Stimulated activated CD4-positive, alpha-beta T cell treated with anti-CD3 and anti-CD28 coated beads, TNF-alpha, amount 100 ng/mL, for 48 hours (primary cell): Measurements from ENCODE around the gene FLOT2.
"Not testable (repeated sequence)": the region's sequence is repeated elsewhere in the genome, so short reads cannot be mapped to it uniquely, and the experiment has no call there.

ENCODE experiments used
- DNase-seq, 3 donors: peaks; one replicate each; pipeline ENCODE4 v3.0.0-alpha.2; 2020; ENCODE audit warnings: low read depth in 3 of 3

The FLOT2 gene

GRCh38 chr17:28873839-28874238 lies 23.7 kb downstream of the FLOT2 start:
- DNase-seq: no peak

- DNase-seq: peak in 2 of 3 donors; percentile 14 to 21
These were observed 26.4 kb downstream of the FLOT2 start for GRCh38 chr17:28871056-28871579.

- DNase-seq: no peak
These were observed 30.3 kb downstream of the FLOT2 start for GRCh38 chr17:28867276-28867675.

- DNase-seq: no peak
These were observed 31.4 kb downstream of the FLOT2 start for GRCh38 chr17:28865946-28866752.

GRCh38 chr17:28864991-28865849 lies 32.3 kb downstream of the FLOT2 start:
- no peak for DNase-seq

- DNase-seq: no peak
These were observed 33.6 kb downstream of the FLOT2 start for GRCh38 chr17:28863953-28864352.

GRCh38 chr17:28862561-28862960 lies 35.0 kb downstream of the FLOT2 start:
- no peak for DNase-seq

GRCh38 chr17:28861393-28862203 lies 35.9 kb downstream of the FLOT2 start:
- no peak for DNase-seq

GRCh38 chr17:28860363-28860808 lies 37.1 kb downstream of the FLOT2 start:
- no peak for DNase-seq

GRCh38 chr17:28858801-28859355 lies 38.7 kb downstream of the FLOT2 start:
- no peak for DNase-seq

GRCh38 chr17:28857905-28858800 lies 39.4 kb downstream of the FLOT2 start:
- no peak for DNase-seq

- no peak for DNase-seq
These were observed 41.4 kb downstream of the FLOT2 start for GRCh38 chr17:28856028-28856574.

- DNase-seq: no peak
These were observed 42.2 kb downstream of the FLOT2 start for GRCh38 chr17:28855336-28855679.

- peak; percentile 67 to 81 (median 77) for DNase-seq
These were observed 42.8 kb downstream of the FLOT2 start, which contains the start of gene ERAL1 for GRCh38 chr17:28854457-28855335. Gene ERAL1 (plus strand): TSS chr17:28855016. CDS start chr17:28855035, 19 bp downstream.

GRCh38 chr17:28853295-28853694 lies 44.2 kb downstream of the FLOT2 start:
- no peak for DNase-seq

GRCh38 chr17:28849281-28849680 lies 48.3 kb downstream of the FLOT2 start:
- DNase-seq: no peak

GRCh38 chr17:28848667-28849066 lies 48.9 kb downstream of the FLOT2 start:
- DNase-seq: peak; percentile 40 to 66 (median 57)

GRCh38 chr17:28846699-28847098 lies 50.8 kb downstream of the FLOT2 start:
- DNase-seq: not testable (repeated sequence)

GRCh38 chr17:28846231-28846630 lies 51.3 kb downstream of the FLOT2 start:
- no peak for DNase-seq
